Astrocyte of the cerebellum (primary cell): ENCODE measurements around the gene KIAA1210.

Experiments
- DNase-seq: peaks from one replicate; pipeline ENCODE4 v3.0.0-alpha.2; 2011; ENCODE audit warnings: low read depth
- H3K4me3 ChIP-seq: 2 replicates; pipeline ENCODE4 v1.5.1; 2011; ENCODE audit warnings: mild to moderate bottlenecking, low read depth, low read length, moderate library complexity
- in situ Hi-C: cut with HindIII; loops from 2 replicates; pipeline ENCODE4 v1.10.0; 2017; ENCODE audit warnings: low sequenced_read_pairs
- TF ChIP-seq, protein P1 (sequence below): IDR thresholded peaks from 2 replicates; pipeline ENCODE4 v1.5.1; 2012; ENCODE audit warnings: low read length, low read depth, moderate library complexity, mild to moderate bottlenecking; ENCODE audit errors: missing control alignments

The KIAA1210 gene

GRCh38 chrX:119127650-119128049 is at the start of gene KIAA1210:
KIAA1210 (minus strand) TSS chrX:119127812; CDS start chrX:119123642, 4,170 bp downstream.
- TF ChIP-seq, protein P1, sequence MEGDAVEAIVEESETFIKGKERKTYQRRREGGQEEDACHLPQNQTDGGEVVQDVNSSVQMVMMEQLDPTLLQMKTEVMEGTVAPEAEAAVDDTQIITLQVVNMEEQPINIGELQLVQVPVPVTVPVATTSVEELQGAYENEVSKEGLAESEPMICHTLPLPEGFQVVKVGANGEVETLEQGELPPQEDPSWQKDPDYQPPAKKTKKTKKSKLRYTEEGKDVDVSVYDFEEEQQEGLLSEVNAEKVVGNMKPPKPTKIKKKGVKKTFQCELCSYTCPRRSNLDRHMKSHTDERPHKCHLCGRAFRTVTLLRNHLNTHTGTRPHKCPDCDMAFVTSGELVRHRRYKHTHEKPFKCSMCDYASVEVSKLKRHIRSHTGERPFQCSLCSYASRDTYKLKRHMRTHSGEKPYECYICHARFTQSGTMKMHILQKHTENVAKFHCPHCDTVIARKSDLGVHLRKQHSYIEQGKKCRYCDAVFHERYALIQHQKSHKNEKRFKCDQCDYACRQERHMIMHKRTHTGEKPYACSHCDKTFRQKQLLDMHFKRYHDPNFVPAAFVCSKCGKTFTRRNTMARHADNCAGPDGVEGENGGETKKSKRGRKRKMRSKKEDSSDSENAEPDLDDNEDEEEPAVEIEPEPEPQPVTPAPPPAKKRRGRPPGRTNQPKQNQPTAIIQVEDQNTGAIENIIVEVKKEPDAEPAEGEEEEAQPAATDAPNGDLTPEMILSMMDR = no peak
- in situ Hi-C loops = no loop called here
- no peak for DNase-seq
- no peak within 1 kb of the TSS for H3K4me3 ChIP-seq

- in situ Hi-C loops = no loop called here
- TF ChIP-seq, protein P1 = no peak
- DNase-seq = no peak
- no peak overlapping the region for H3K4me3 ChIP-seq
Measured at GRCh38 chrX:119177278-119177677, 49.7 kb upstream of the KIAA1210 start.

DNA sequence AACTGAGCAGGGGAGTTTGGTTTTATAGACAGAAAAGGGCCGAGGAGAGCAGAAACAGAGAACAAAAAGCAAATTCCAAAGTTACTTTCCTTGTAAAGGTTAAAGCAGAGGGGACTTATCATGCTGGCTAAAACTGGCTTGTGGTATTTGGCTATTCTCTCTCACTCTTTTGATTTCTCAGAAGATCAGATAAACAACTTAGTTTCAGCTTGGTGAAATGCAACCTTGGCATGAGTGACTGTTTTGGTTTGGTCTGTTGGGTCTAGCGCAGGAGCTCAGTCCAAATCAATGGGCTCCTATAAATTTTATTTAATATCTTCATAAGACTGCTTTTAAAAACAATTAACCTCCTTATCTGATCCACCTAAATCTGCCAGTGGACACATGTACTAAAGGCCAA is 47.3 kb upstream of the KIAA1210 start:
- H3K4me3 ChIP-seq = no peak overlapping the region
- TF ChIP-seq, protein P1 = no peak
- in situ Hi-C loops = no loop called here
- no peak for DNase-seq

GRCh38 chrX:119168104-119168503 is 40.5 kb upstream of the KIAA1210 start:
- TF ChIP-seq, protein P1 = no peak

DNA sequence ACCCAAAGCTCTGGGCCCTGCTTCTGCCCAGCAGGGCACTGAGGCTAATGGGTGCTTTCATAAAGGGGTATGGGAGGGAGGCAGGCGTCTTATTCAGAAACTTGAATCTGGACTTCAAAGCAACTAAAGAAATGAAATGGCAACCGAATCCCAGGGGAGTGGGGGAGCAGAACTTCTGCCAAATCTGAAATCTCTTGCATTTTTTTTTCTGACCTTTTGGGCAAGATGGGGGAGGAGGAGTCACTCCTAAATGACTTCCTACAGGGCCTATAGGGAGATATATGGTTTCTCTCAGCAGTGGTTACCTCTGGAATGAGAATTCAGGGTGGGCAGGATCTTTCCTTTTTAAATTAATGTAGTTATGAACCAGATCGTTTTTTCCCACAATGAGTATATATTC is 30.6 kb upstream of the KIAA1210 start:
- H3K4me3 ChIP-seq = no peak overlapping the region
- TF ChIP-seq, protein P1 = no peak
- in situ Hi-C loops = no loop called here
- DNase-seq = no peak

More at GRCh38 chrX:119168104-119168503, 40.5 kb upstream of the KIAA1210 start:
- in situ Hi-C loops = no loop called here
- no peak for DNase-seq
- no peak overlapping the region for H3K4me3 ChIP-seq

- no peak overlapping the region for H3K4me3 ChIP-seq
- TF ChIP-seq, protein P1 = no peak
- in situ Hi-C loops = no loop called here
- no peak for DNase-seq
Measured at GRCh38 chrX:119156241-119156640, 28.6 kb upstream of the KIAA1210 start.
